NCI-H510A treated with DMSO at 0.1 percent for 48 hours (cell line): ENCODE results near the gene GASK1A.
A peak's percentile ranks its signal among the peaks of the same experiment; 100 is the strongest.
"Not testable (repeated sequence)": the region's sequence is repeated elsewhere in the genome, so short reads cannot be mapped to it uniquely, and the experiment has no call there.

Source experiments
- DNase-seq: peaks from one replicate; lab custom pipeline; 2025; lab: John Stamatoyannopoulos, UW

GASK1A gene

GRCh38 chr3:42979044-42979972 lies at the start of gene GASK1A:
TSS of gene GASK1A (plus strand) at chr3:42979311. CDS start at chr3:42979643, 332 bp downstream.
- no peak for DNase-seq

GRCh38 chr3:42934111-42934510 lies 45.0 kb upstream of the GASK1A start:
- DNase-seq: no peak

GRCh38 chr3:42934910-42935309 lies 44.2 kb upstream of the GASK1A start:
- DNase-seq: no peak

- no peak for DNase-seq
These were observed 43.6 kb upstream of the GASK1A start for GRCh38 chr3:42935472-42935871.

- no peak for DNase-seq
These were observed 42.7 kb upstream of the GASK1A start for GRCh38 chr3:42936157-42936981.

GRCh38 chr3:42937334-42937733 lies 41.8 kb upstream of the GASK1A start:
- no peak for DNase-seq

- DNase-seq: no peak
These were observed 36.4 kb upstream of the GASK1A start for GRCh38 chr3:42942693-42943092.

- no peak for DNase-seq
These were observed 33.1 kb upstream of the GASK1A start for GRCh38 chr3:42946050-42946449.

GRCh38 chr3:42957573-42957972 lies 21.5 kb upstream of the GASK1A start:
- no peak for DNase-seq

- DNase-seq: no peak
These were observed 18.8 kb upstream of the GASK1A start for GRCh38 chr3:42960282-42960681.

- DNase-seq: no peak
These were observed 18.3 kb upstream of the GASK1A start for GRCh38 chr3:42960786-42961185.

GRCh38 chr3:42961633-42962032 lies 17.5 kb upstream of the GASK1A start:
- peak; percentile 24 for DNase-seq

- DNase-seq: no peak
These were observed 15.8 kb upstream of the GASK1A start for GRCh38 chr3:42963269-42963668.

- no peak for DNase-seq
These were observed 14.8 kb upstream of the GASK1A start for GRCh38 chr3:42964266-42964665.

GRCh38 chr3:42970557-42970956 lies 8.6 kb upstream of the GASK1A start:
- no peak for DNase-seq

- no peak for DNase-seq
These were observed 7.9 kb upstream of the GASK1A start for GRCh38 chr3:42970976-42971772.

- DNase-seq: not testable (repeated sequence)
These were observed 4.2 kb upstream of the GASK1A start for GRCh38 chr3:42974906-42975305.

- DNase-seq: no peak
These were observed 3.7 kb upstream of the GASK1A start for GRCh38 chr3:42975456-42975855.

GRCh38 chr3:42975955-42976354 lies 3.2 kb upstream of the GASK1A start:
- no peak for DNase-seq

GRCh38 chr3:42980209-42980608 lies 1.1 kb downstream of the GASK1A start:
- DNase-seq: no peak

- no peak for DNase-seq
These were observed 1.8 kb downstream of the GASK1A start for GRCh38 chr3:42980909-42981308.
